ENCODE data around the gene NEDD4.

The NEDD4 gene

GRCh38 chr15:55824857-55825613 is 168.4 kb downstream of the NEDD4 start:
- no peak for TF ChIP-seq SIN3A (IDR thresholded peaks at IDR 0.05; ENCODE audit: borderline replicate concordance, insufficient read depth, low read length)
- no peak for TF ChIP-seq FOXP2 (optimal IDR thresholded peaks at IDR 0.05; ENCODE audit: borderline replicate concordance, extremely low read depth, extremely low read length, insufficient read depth)

GRCh38 chr15:55823699-55824340 is 169.6 kb downstream of the NEDD4 start:
- TF ChIP-seq REST (IDR thresholded peaks at IDR 0.05; ENCODE audit: insufficient read depth in 1 of 2, low read depth in 2 of 2, low read length in 2 of 2), result no peak
- no peak for TF ChIP-seq POLR2AphosphoS5 (IDR thresholded peaks at IDR 0.05; ENCODE audit: low read depth, low read length)
- no peak for TF ChIP-seq SIN3A (IDR thresholded peaks at IDR 0.05; ENCODE audit: borderline replicate concordance, insufficient read depth, low read length)
- no peak for TF ChIP-seq TAF1 (IDR thresholded peaks at IDR 0.05; ENCODE audit: borderline replicate concordance, insufficient read depth, low read length)
- no peak for TF ChIP-seq FOXP2 (optimal IDR thresholded peaks at IDR 0.05; ENCODE audit: borderline replicate concordance, extremely low read depth, extremely low read length, insufficient read depth)

- TF ChIP-seq REST (IDR thresholded peaks at IDR 0.05; ENCODE audit: insufficient read depth in 1 of 2, low read depth in 2 of 2, low read length in 2 of 2), result no peak
- TF ChIP-seq SIN3A (IDR thresholded peaks at IDR 0.05; ENCODE audit: borderline replicate concordance, insufficient read depth, low read length), result no peak
- no peak for TF ChIP-seq POLR2AphosphoS5 (IDR thresholded peaks at IDR 0.05; ENCODE audit: low read depth, low read length)
- no peak for TF ChIP-seq TAF1 (IDR thresholded peaks at IDR 0.05; ENCODE audit: borderline replicate concordance, insufficient read depth, low read length)
- no peak for TF ChIP-seq FOXP2 (optimal IDR thresholded peaks at IDR 0.05; ENCODE audit: borderline replicate concordance, extremely low read depth, extremely low read length, insufficient read depth)
These were observed 170.2 kb downstream of the NEDD4 start for GRCh38 chr15:55823191-55823670.

GRCh38 chr15:55820043-55820442 is 173.4 kb downstream of the NEDD4 start:
- TF ChIP-seq FOXP2 (optimal IDR thresholded peaks at IDR 0.05; ENCODE audit: borderline replicate concordance, extremely low read depth, extremely low read length, insufficient read depth), result peak; percentile 74
- no peak for TF ChIP-seq SIN3A (IDR thresholded peaks at IDR 0.05; ENCODE audit: borderline replicate concordance, insufficient read depth, low read length)

GRCh38 chr15:55819397-55820034 is 173.9 kb downstream of the NEDD4 start:
- no peak for TF ChIP-seq POLR2AphosphoS5 (IDR thresholded peaks at IDR 0.05; ENCODE audit: low read depth, low read length)
- TF ChIP-seq SIN3A (IDR thresholded peaks at IDR 0.05; ENCODE audit: borderline replicate concordance, insufficient read depth, low read length), result no peak
- no peak for TF ChIP-seq REST (IDR thresholded peaks at IDR 0.05; ENCODE audit: insufficient read depth in 1 of 2, low read depth in 2 of 2, low read length in 2 of 2)
- TF ChIP-seq TAF1 (IDR thresholded peaks at IDR 0.05; ENCODE audit: borderline replicate concordance, insufficient read depth, low read length), result no peak
- TF ChIP-seq FOXP2 (optimal IDR thresholded peaks at IDR 0.05; ENCODE audit: borderline replicate concordance, extremely low read depth, extremely low read length, insufficient read depth), result no peak

All from PFSK-1 (cell line).